ENCODE data around the gene UBASH3B.

- TF ChIP-seq CTCF (IDR thresholded peaks at IDR 0.05; ENCODE audit: low read length) (no peak), EZH2 (optimal IDR thresholded peaks at IDR 0.05; ENCODE audit: low read depth, low read length) (no peak), EZH2phosphoT487 (IDR thresholded peaks at IDR 0.05; ENCODE audit: low read length) (no peak)
Observed at GRCh38 chr11:122666743-122667142, 11.2 kb downstream of the UBASH3B start.

All from MM.1S (cell line).